ENCODE measurements around the gene WBP1.

DNA sequence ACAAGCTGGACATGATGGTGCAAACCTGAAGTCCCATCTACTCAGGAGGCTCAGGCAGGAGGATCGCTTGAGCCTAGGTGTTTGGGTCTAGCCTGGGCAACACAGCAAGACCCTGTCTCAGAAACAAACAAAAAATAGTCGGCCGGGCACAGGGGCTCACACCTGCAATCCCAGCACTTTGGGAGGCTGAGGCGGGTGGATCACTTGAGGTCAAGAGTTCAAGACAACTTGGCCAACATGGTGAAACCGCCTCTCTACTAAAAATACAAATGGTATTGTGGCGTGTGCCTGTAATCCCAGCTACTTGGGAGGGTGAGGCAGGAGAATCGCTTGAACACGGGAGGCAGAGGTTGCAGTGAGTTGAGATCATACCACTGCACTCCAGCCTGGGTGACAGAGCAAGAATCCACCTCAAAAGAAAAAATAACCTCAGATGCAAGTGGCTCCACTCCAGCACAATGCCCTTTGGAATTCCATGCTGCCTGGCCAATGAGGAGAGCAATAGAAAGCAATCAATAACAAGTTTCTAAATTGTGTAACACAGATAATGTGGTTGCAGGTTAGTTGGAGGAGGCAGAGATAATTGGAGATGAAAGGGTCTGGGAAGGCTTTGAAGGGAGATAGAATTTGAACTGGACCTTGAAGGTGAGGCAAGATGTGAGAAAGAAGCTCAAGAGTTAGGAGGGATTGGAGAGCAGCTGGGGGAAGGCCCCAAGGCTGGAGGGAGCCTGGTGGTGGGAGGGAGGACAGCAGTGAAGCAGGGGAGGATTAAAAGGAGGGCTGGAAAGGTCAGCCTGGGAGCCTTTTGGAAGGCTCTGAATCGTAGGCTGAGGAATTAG lies 30.6 kb downstream of the WBP1 start:
- TF ChIP-seq, protein P1, sequence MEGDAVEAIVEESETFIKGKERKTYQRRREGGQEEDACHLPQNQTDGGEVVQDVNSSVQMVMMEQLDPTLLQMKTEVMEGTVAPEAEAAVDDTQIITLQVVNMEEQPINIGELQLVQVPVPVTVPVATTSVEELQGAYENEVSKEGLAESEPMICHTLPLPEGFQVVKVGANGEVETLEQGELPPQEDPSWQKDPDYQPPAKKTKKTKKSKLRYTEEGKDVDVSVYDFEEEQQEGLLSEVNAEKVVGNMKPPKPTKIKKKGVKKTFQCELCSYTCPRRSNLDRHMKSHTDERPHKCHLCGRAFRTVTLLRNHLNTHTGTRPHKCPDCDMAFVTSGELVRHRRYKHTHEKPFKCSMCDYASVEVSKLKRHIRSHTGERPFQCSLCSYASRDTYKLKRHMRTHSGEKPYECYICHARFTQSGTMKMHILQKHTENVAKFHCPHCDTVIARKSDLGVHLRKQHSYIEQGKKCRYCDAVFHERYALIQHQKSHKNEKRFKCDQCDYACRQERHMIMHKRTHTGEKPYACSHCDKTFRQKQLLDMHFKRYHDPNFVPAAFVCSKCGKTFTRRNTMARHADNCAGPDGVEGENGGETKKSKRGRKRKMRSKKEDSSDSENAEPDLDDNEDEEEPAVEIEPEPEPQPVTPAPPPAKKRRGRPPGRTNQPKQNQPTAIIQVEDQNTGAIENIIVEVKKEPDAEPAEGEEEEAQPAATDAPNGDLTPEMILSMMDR (IDR thresholded peaks at IDR 0.05; ENCODE audit: insufficient read depth, low read length, poor library complexity, severe bottlenecking), result no peak
- TF ChIP-seq EZH2phosphoT487 (conservative IDR thresholded peaks at IDR 0.05; ENCODE audit: low read length), result no peak

Data from SU-DHL-6 (cell line).